SK-N-SH (cell line): ENCODE data around the gene ACSL1. TPM values are rescaled to one million over a fixed set of nuclear protein-coding genes. Genes with fewer than 3 reads are reported as not detected.

Experiments used
- CTCF ChIA-PET: fragments of 300-600, 350-600 bp; formaldehyde crosslinking; extraction: SDS; loops from one replicate; lab custom pipeline; 2021; lab: Yijun Ruan, JAX
- POLR2A ChIA-PET: fragments of 350-600 bp; sonication (Branson Sonifier 250); formaldehyde crosslinking; extraction: SDS; loops from one replicate; lab custom pipeline; 2020; ENCODE audit warnings: antibody characterized with exemption, inconsistent platforms; lab: Yijun Ruan, JAX
- DNase-seq: peaks from one replicate; pipeline ENCODE4 v3.0.0; 2012
- H2AFZ ChIP-seq: fragments of 200-600 bp; sonication (generic); 2 replicates; pipeline ENCODE4 v1.8.1; 2016; ENCODE audit warnings: antibody characterized with exemption, mild to moderate bottlenecking, low read depth
- H3F3A ChIP-seq: fragments of 200-600 bp; sonication (generic); replicated peaks from 2 replicates; pipeline ENCODE3; 2016; ENCODE audit warnings: antibody characterized with exemption, mild to moderate bottlenecking; ENCODE audit not compliant: insufficient read depth
- H3K27ac ChIP-seq, 2 experiments: fragments of 200-500 bp in 1 of 2; fragments of 200-600 bp in 1 of 2; sonication (Bioruptor generic) in 1 of 2; sonication (generic), shearing (Covaris generic) in 1 of 2; 2 replicates each; pipeline versions ENCODE4 v1.5.1 to v1.6.1; 2014 to 2016; ENCODE audit warnings: low read depth in 2 of 2, inconsistent platforms in 1 of 2, low read length in 1 of 2, mild to moderate bottlenecking in 1 of 2, mixed read lengths in 1 of 2
- H3K27me3 ChIP-seq: fragments of 200-600 bp; sonication (generic), shearing (Covaris generic); 2 replicates; pipeline ENCODE4 v1.6.1; 2016; ENCODE audit warnings: mixed run types; ENCODE audit not compliant: insufficient read depth
- H3K36me3 ChIP-seq, 2 experiments: fragments of 200-500 bp in 1 of 2; fragments of 200-600 bp in 1 of 2; sonication (Bioruptor generic) in 1 of 2; sonication (generic) in 1 of 2; replicated peaks in 1 of 2; 2 replicates each; pipeline versions ENCODE3 to v1.5.1; 2014 to 2016; ENCODE audit warnings: low read length in 1 of 2, mild to moderate bottlenecking in 1 of 2; ENCODE audit not compliant: insufficient read depth in 2 of 2, control insufficient read depth in 1 of 2
- H3K4me1 ChIP-seq, 2 experiments: fragments of 200-500 bp in 1 of 2; fragments of 200-600 bp in 1 of 2; sonication (Bioruptor generic) in 1 of 2; sonication (generic), shearing (Covaris generic) in 1 of 2; 2 replicates each; pipeline versions ENCODE4 v1.5.1 to v1.6.1; 2014 to 2016; ENCODE audit warnings: low read depth in 1 of 2, low read length in 1 of 2, mixed run types in 1 of 2; ENCODE audit not compliant: insufficient read depth in 2 of 2, control insufficient read depth in 1 of 2
- H3K4me2 ChIP-seq: fragments of 200-600 bp; sonication (generic), shearing (Covaris generic); 2 replicates; pipeline ENCODE4 v1.6.1; 2017; ENCODE audit warnings: mixed run types
- H3K4me3 ChIP-seq, 2 experiments: fragments of 200-500 bp in 1 of 2; fragments of 200-600 bp in 1 of 2; sonication (Bioruptor generic) in 1 of 2; sonication (generic), shearing (Covaris generic) in 1 of 2; 2 replicates each; pipeline versions ENCODE4 v1.5.1 to v1.8.1; 2014 to 2016; ENCODE audit warnings: low read depth in 2 of 2, inconsistent platforms in 1 of 2, low read length in 1 of 2, mild to moderate bottlenecking in 1 of 2, mixed read lengths in 1 of 2, moderate library complexity in 1 of 2
- H3K79me2 ChIP-seq: fragments of 200-600 bp; sonication (generic); 2 replicates; pipeline ENCODE4 v1.8.1; 2017; ENCODE audit warnings: mild to moderate bottlenecking; ENCODE audit not compliant: insufficient read depth
- H3K9ac ChIP-seq: fragments of 200-600 bp; sonication (generic); 2 replicates; pipeline ENCODE4 v1.6.1; 2017; ENCODE audit warnings: mixed run types
- H3K9me2 ChIP-seq: fragments of 200-600 bp; sonication (generic); 2 replicates; pipeline ENCODE4 v1.6.1; 2017; ENCODE audit warnings: mixed run types
- H3K9me3 ChIP-seq: fragments of 200-600 bp; sonication (generic); 2 replicates; pipeline ENCODE4 v1.6.1; 2017; ENCODE audit warnings: mixed run types, mild to moderate bottlenecking, moderate library complexity
- H4K20me1 ChIP-seq: fragments of 200-600 bp; sonication (generic); 2 replicates; pipeline ENCODE4 v1.6.1; 2017; ENCODE audit warnings: mild to moderate bottlenecking, mixed run types; ENCODE audit not compliant: insufficient read depth
- CTCF ChIP-seq: fragments of 200-600 bp; sonication (generic); IDR thresholded peaks from 2 replicates; pipeline ENCODE4 v1.6.1; 2017; ENCODE audit warnings: antibody characterized with exemption, mild to moderate bottlenecking, moderate library complexity
- FOSL2 ChIP-seq: IDR thresholded peaks from 2 replicates; pipeline ENCODE4 v1.4.0; 2012; ENCODE audit warnings: low read depth, mild to moderate bottlenecking, moderate library complexity, borderline replicate concordance
- FOXJ3 ChIP-seq: sonication (generic); formaldehyde crosslinking; IDR thresholded peaks from 2 replicates; pipeline ENCODE4 v1.5.1; 2020; ENCODE audit warnings: mild to moderate bottlenecking, missing genetic modification reagents
- GATA2 ChIP-seq: sonication (generic); formaldehyde crosslinking; IDR thresholded peaks from 2 replicates; pipeline ENCODE4 v1.5.0; 2020; ENCODE audit warnings: mild to moderate bottlenecking, missing genetic modification reagents
- IRF3 ChIP-seq: fragments of 150-350 bp; IDR thresholded peaks from 2 replicates; pipeline ENCODE4 v1.6.1; 2016; ENCODE audit warnings: mild to moderate bottlenecking, low read depth, low read length
- MEF2A ChIP-seq: IDR thresholded peaks from 2 replicates; pipeline ENCODE4 v1.4.0; 2012; ENCODE audit warnings: low read depth, borderline replicate concordance
- MXI1 ChIP-seq: IDR thresholded peaks from 2 replicates; pipeline ENCODE4 v1.6.1; 2012; ENCODE audit warnings: mild to moderate bottlenecking, low read depth, low read length, improper control_type of control experiment
- POLR2AphosphoS5 ChIP-seq: IDR thresholded peaks from 2 replicates; pipeline ENCODE4 v1.6.1; 2012; ENCODE audit warnings: low read depth, low read length
- RAD21 ChIP-seq: IDR thresholded peaks from 2 replicates; pipeline ENCODE4 v1.6.1; 2012; ENCODE audit warnings: mild to moderate bottlenecking, low read length
- REST ChIP-seq: IDR thresholded peaks from 2 replicates; pipeline ENCODE4 v1.6.1; 2012; ENCODE audit warnings: mild to moderate bottlenecking, low read depth, low read length, moderate library complexity
- RFX5 ChIP-seq: IDR thresholded peaks from 2 replicates; pipeline ENCODE4 v1.6.1; 2012; ENCODE audit warnings: mild to moderate bottlenecking, improper control_type of control experiment, low read length
- RXRA ChIP-seq: IDR thresholded peaks from 2 replicates; pipeline ENCODE4 v1.4.0; 2012; ENCODE audit warnings: low read depth, mild to moderate bottlenecking, borderline replicate concordance
- SMC3 ChIP-seq: IDR thresholded peaks from 2 replicates; pipeline ENCODE4 v1.6.1; 2012; ENCODE audit warnings: low read depth, low read length, improper control_type of control experiment
- TEAD4 ChIP-seq: IDR thresholded peaks from 2 replicates; pipeline ENCODE4 v1.4.0; 2012; ENCODE audit warnings: mild to moderate bottlenecking, borderline replicate concordance; ENCODE audit not compliant: insufficient read depth
- USF2 ChIP-seq: fragments of 150-350 bp; IDR thresholded peaks from 2 replicates; pipeline ENCODE4 v1.6.1; 2017; ENCODE audit warnings: antibody characterized with exemption, low read length, low read depth, borderline replicate concordance
- YY1 ChIP-seq: IDR thresholded peaks from 2 replicates; pipeline ENCODE4 v1.4.0; 2012; ENCODE audit warnings: low read depth, mild to moderate bottlenecking
- WGBS: methylation state at CpG from one replicate; pipeline ENCODE4 v1.1.6; 2017; ENCODE audit warnings: low lambda C conversion rate; 5-methylcytosine and 5-hydroxymethylcytosine counted together
- polyA plus RNA-seq, 3 experiments: library from polyadenylated mRNA; depleted of rRNA; stranded (reverse); fragments of >200 nt; gene quantifications; 2 replicates each; pipeline ENCODE4 v1.2.3, GENCODE V29; 2012

ACSL1 gene
- polyA plus RNA-seq, 1 of the 3 experiments (the other 2 are of a cell fraction): 7.9 TPM

GRCh38 chr4:184719407-184719806 lies 106.4 kb downstream of the ACSL1 start:
- Histone ChIP-seq H3K79me2 (peaks cover 25% of the 10 kb centered on the region; the same call in 1 of the 2 replicates), H3K9me2 (no peaks in the 10 kb centered on the region), H3K4me2 (no peak overlapping the region), H3F3A (no peaks in the 10 kb centered on the region), H3K9ac (no peak overlapping the region), H2AFZ (no peak overlapping the region), H3K36me3 (peaks cover 39 to 62% of the 10 kb centered on the region in 2 experiments), H3K4me1 (no peaks in the 10 kb centered on the region), H3K27me3 (no peaks in the 10 kb centered on the region), H3K27ac (no peak overlapping the region; a peak in 1 of 4 replicates), H3K4me3 (no peak overlapping the region), H4K20me1 (no peaks in the 10 kb centered on the region), H3K9me3 (no peaks in the 10 kb centered on the region; the same call in 1 of the 2 replicates)
- WGBS: 92% methylated on average over 2 of the region's 3 CpGs
- DNase-seq: no peak
- TF ChIP-seq RXRA (no peak), RFX5 (no peak), MEF2A (no peak), CTCF (no peak), FOXJ3 (CRISPR knock-in tag) (no peak), FOSL2 (no peak), REST (no peak), RAD21 (no peak)
- ChIA-PET POLR2A (no interaction called here), CTCF (interaction anchor here (1.2 kb wide), 1 partner anchor 15 kb away, joined by 3 read pairs; the partner anchor contains the start of gene CENPU)

- Histone ChIP-seq H3F3A (no peaks in the 10 kb centered on the region), H3K36me3 (peaks cover 16 to 43% of the 10 kb centered on the region in 2 experiments), H3K9me2 (no peaks in the 10 kb centered on the region), H3K4me2 (no peak overlapping the region), H3K27me3 (no peaks in the 10 kb centered on the region), H3K9ac (no peak overlapping the region), H3K4me1 (no peaks in the 10 kb centered on the region; a peak in 1 of 4 replicates), H3K27ac (no peak overlapping the region), H3K79me2 (peaks cover 16% of the 10 kb centered on the region; the same call in 1 of the 2 replicates), H4K20me1 (no peaks in the 10 kb centered on the region), H3K9me3 (no peaks in the 10 kb centered on the region), H2AFZ (no peak overlapping the region), H3K4me3 (no peak overlapping the region)
- no peak for DNase-seq
- ChIA-PET CTCF (no interaction called here), POLR2A (interaction anchor here (0.6 kb wide), 1 partner anchor 19 kb away, joined by 3 read pairs; no protein-coding TSS in a partner anchor)
- 98% methylated on average over 4 of the region's 4 CpGs for WGBS
- TF ChIP-seq POLR2AphosphoS5: no peak
- no peak for TF ChIP-seq RFX5
- no peak for TF ChIP-seq CTCF
- no peak for TF ChIP-seq IRF3
- no peak for TF ChIP-seq USF2
- TF ChIP-seq GATA2 (CRISPR knock-in tag): no peak
- TF ChIP-seq TEAD4: no peak
- TF ChIP-seq RAD21: no peak
- no peak for TF ChIP-seq SMC3
- no peak for TF ChIP-seq MXI1
- no peak for TF ChIP-seq RXRA
- TF ChIP-seq YY1: no peak
Observed at GRCh38 chr4:184715526-184715925, 110.2 kb downstream of the ACSL1 start.
